Transverse colon (tissue), 4 donors: ENCODE results near the gene ST3GAL3. TPM values are rescaled to one million over a fixed set of nuclear protein-coding genes. Genes with fewer than 3 reads are reported as not detected.

Source experiments
- DNase-seq: peaks from one replicate; pipeline ENCODE4 v3.0.0-alpha.2; 2019
- H3K27ac ChIP-seq, 4 donors: fragments of 200-600 bp; sonication (generic); 2 replicates each; pipeline ENCODE4 v1.5.1; 2016 to 2018; ENCODE audit warnings: inconsistent platforms in 4 of 4
- H3K27me3 ChIP-seq: fragments of 200-600 bp; sonication (generic); 2 replicates; pipeline ENCODE4 v1.5.1; 2017; ENCODE audit warnings: inconsistent platforms
- H3K36me3 ChIP-seq, 4 donors: fragments of 200-600 bp; sonication (generic); 2 replicates each; pipeline ENCODE4 v1.5.1; 2017 to 2019; ENCODE audit warnings: inconsistent platforms in 4 of 4
- H3K4me1 ChIP-seq, 4 donors: fragments of 200-600 bp; sonication (generic); 2 replicates each; pipeline ENCODE4 v1.5.1; 2017 to 2020; ENCODE audit warnings: inconsistent platforms in 4 of 4
- H3K4me3 ChIP-seq, 4 donors: fragments of 200-600 bp; sonication (generic); 1 replicate in 1 of 4; 2 replicates in 3 of 4; pipeline versions ENCODE4 v1.5.1 to v1.6.1; 2017 to 2019; ENCODE audit warnings: inconsistent platforms in 4 of 4
- H3K9me3 ChIP-seq, 2 donors: fragments of 200-600 bp; sonication (generic); 2 replicates each; pipeline ENCODE4 v1.5.1; 2017 to 2019; ENCODE audit warnings: inconsistent platforms in 2 of 2
- CTCF ChIP-seq, 5 experiments: fragments of 200-600 bp in 3 of 5; fragments of 450-650 bp in 2 of 5; sonication (generic) in 3 of 5; IDR thresholded peaks; 1 replicate in 2 of 5; 2 replicates in 3 of 5; pipeline ENCODE4 v1.5.1; 2016 to 2017; ENCODE audit warnings: antibody characterized with exemption in 5 of 5, inconsistent platforms in 3 of 5, mild to moderate bottlenecking in 2 of 5, moderate library complexity in 1 of 5
- EP300 ChIP-seq: sonication (generic); formaldehyde crosslinking; IDR thresholded peaks from one replicate; pipeline ENCODE4 v1.6.1; 2017; ENCODE audit warnings: antibody characterized with exemption, low read depth
- POLR2A ChIP-seq: fragments of 450-650 bp; IDR thresholded peaks from one replicate; pipeline ENCODE4 v1.6.1; 2016; ENCODE audit warnings: antibody characterized with exemption, mild to moderate bottlenecking, moderate library complexity
- POLR2AphosphoS5 ChIP-seq, 3 donors: sonication (generic); formaldehyde crosslinking; IDR thresholded peaks; one replicate each; pipeline ENCODE4 v1.6.1; 2016; ENCODE audit warnings: antibody characterized with exemption in 3 of 3
- WGBS, 2 donors: methylation state at CpG; one replicate each; pipeline ENCODE4 v1.1.5; 2018; ENCODE audit warnings: low coverage in 1 of 2; 5-methylcytosine and 5-hydroxymethylcytosine counted together
- in situ Hi-C, 4 donors: fragments of 200-750 bp; cut with MboI; loops; one replicate each; pipeline versions ENCODE4 v1.15.0 to v1.15.1; 2017; ENCODE audit warnings: low sequenced_read_pairs in 3 of 4, low pct_ligation_motif_present in 1 of 4, low pct_unique_long_range_greater_than_20kb in 1 of 4
- intact Hi-C: fragments of 100-400 bp; cut with DNase I; formaldehyde crosslinking; loops from one replicate; pipeline ENCODE4 v1.15.1; 2023; ENCODE audit warnings: low total_unique reads
- total RNA-seq, 4 donors: library from RNA; depleted of rRNA; stranded (reverse); fragments of >200 nt; gene quantifications; one replicate each; pipeline ENCODE4 v1.1.0, GENCODE V29; 2016

Gene ST3GAL3
- total RNA-seq, 4 donors from 2014 or later = 4.8 to 23.9 (median 9.7) TPM

GRCh38 chr1:43688594-43689000 is 18.7 kb upstream of the ST3GAL3 start:
- intact Hi-C loops = no loop called here
- Histone ChIP-seq H3K4me3 (no peak overlapping the region), H3K9me3 (no peaks in the 10 kb centered on the region), H3K27ac (no peak overlapping the region), H3K27me3 (no peaks in the 10 kb centered on the region), H3K36me3 (peaks cover 3 to 90% (median 39%) of the 10 kb centered on the region in 4 donors), H3K4me1 (peaks cover 0 to 20% (median 6%) of the 10 kb centered on the region in 4 donors)
- in situ Hi-C loops = no loop called here
- TF ChIP-seq POLR2AphosphoS5 (IDR thresholded peaks at IDR 0.05) (no peak), EP300 (no peak), CTCF (IDR thresholded peaks at IDR 0.05) (no peak), POLR2A (no peak)
- 56 to 67% methylated on average over 1 to 2 of the region's 2 CpGs for WGBS, 2 donors
- no peak for DNase-seq

- WGBS, 2 donors = 67 to 69% methylated on average over 1 to 2 of the region's 2 CpGs
- Histone ChIP-seq H3K27ac (no peak overlapping the region), H3K4me3 (no peak overlapping the region), H3K4me1 (peaks cover 0 to 20% (median 6%) of the 10 kb centered on the region in 4 donors), H3K36me3 (peaks cover 3 to 90% (median 39%) of the 10 kb centered on the region in 4 donors), H3K27me3 (no peaks in the 10 kb centered on the region), H3K9me3 (no peaks in the 10 kb centered on the region)
- in situ Hi-C loops = no loop called here
- no peak for DNase-seq
- intact Hi-C loops = no loop called here
- TF ChIP-seq POLR2A (no peak), EP300 (no peak), POLR2AphosphoS5 (IDR thresholded peaks at IDR 0.05) (no peak), CTCF (IDR thresholded peaks at IDR 0.05) (no peak)
These were observed 18.0 kb upstream of the ST3GAL3 start for GRCh38 chr1:43689289-43689688.

GRCh38 chr1:43691871-43692815 is 15.2 kb upstream of the ST3GAL3 start:
- Histone ChIP-seq H3K4me3 (no peak overlapping the region), H3K9me3 (no peaks in the 10 kb centered on the region), H3K27me3 (no peaks in the 10 kb centered on the region), H3K4me1 (peaks cover 0 to 13% (median 5%) of the 10 kb centered on the region in 4 donors), H3K27ac (no peak overlapping the region), H3K36me3 (peaks cover 3 to 98% (median 50%) of the 10 kb centered on the region in 4 donors)
- intact Hi-C loops = no loop called here
- TF ChIP-seq CTCF (IDR thresholded peaks at IDR 0.05) (no peak), EP300 (no peak), POLR2A (no peak), POLR2AphosphoS5 (IDR thresholded peaks at IDR 0.05) (no peak)
- DNase-seq = no peak
- 87 to 92% methylated on average over 6 to 10 of the region's 10 CpGs for WGBS, 2 donors
- in situ Hi-C loops = no loop called here

- H3K4me3 ChIP-seq = no peak overlapping the region
- no peaks in the 10 kb centered on the region for H3K9me3 ChIP-seq
- in situ Hi-C loops (no loop called here), intact Hi-C loops (no loop called here)
- no peak for DNase-seq
- H3K4me1 ChIP-seq = peaks cover 0 to under 1% (median 0%) of the 10 kb centered on the region in 4 donors
- H3K27ac ChIP-seq = no peak overlapping the region
- TF ChIP-seq POLR2AphosphoS5 (IDR thresholded peaks at IDR 0.05) (no peak), POLR2A (no peak), CTCF (IDR thresholded peaks at IDR 0.05) (no peak), EP300 (no peak)
- WGBS, 2 donors = 82 to 88% methylated on average over 2 to 6 of the region's 6 CpGs
- H3K36me3 ChIP-seq = peaks cover 3 to 97% (median 50%) of the 10 kb centered on the region in 4 donors
- no peaks in the 10 kb centered on the region for H3K27me3 ChIP-seq
These were observed 14.0 kb upstream of the ST3GAL3 start for GRCh38 chr1:43693371-43693770.
